Measurements from ENCODE around the gene CNBD2. TPM values are rescaled to one million over a fixed set of nuclear protein-coding genes. Genes with fewer than 3 reads are reported as not detected.
"Not testable (repeated sequence)": the region's sequence is repeated elsewhere in the genome, so short reads cannot be mapped to it uniquely, and the experiment has no call there.

The CNBD2 gene
- total and polyA plus RNA-seq, 10 of the 15 experiments (the other 5 are each of a cell fraction or from before 2014, with no cell fraction given), result 0.86 to 7.4 (median 4.6) TPM

DNA sequence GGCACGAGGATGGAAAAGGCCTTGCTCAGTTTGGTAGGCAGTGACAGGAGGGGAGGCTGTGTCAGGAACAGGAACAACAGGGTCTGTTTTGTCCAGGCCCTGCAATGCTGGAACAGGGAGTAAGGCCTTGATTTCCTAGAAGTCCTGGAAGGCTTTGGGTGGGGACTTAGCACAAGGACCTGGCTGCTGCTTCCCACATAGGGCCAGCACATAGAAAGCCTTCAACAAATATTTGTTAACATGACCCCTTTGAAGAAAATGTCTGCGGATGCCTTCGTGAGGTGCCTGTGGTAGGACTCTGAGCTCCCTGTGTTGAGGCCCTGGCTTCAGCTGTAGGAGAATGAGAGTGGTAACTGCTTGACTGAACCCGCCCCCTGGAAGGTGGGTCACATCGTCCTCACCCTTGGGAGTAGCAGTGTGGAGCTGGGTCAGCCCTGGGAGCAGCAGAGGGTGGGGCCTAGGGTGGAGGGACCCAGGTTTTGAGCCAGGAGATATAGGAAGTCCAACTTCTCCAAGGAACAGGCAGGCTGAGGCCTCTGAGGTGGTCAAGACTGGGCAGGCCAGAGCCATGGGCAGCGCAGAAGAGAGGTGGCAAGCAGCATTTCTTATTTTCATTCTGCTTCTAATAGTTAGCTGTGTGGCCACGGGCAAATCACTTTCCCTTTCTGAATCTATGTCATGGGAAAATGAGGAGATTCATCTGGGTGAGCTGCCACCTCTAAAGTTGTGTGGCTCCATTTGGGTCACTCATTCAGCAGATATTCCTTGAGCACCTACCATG lies 50.0 kb downstream of the CNBD2 start:
- CTCF ChIA-PET, result interaction anchor here (0.9 to 1.9 kb wide), 3 partner anchors 20 to 120 kb away, joined by 4 to 8 read pairs (median 6); no protein-coding TSS in a partner anchor
- H3K4me1 ChIP-seq (ENCODE audit: control insufficient read depth, insufficient read depth, low read length), result no peaks in the 10 kb centered on the region
- H3K9me3 ChIP-seq (replicated peaks; ENCODE audit: control insufficient read depth, insufficient read depth, low read length), result no peaks in the 10 kb centered on the region
- intact Hi-C loops (cut with micrococcal nuclease; ENCODE audit: unreplicated experiment), result no loop called here
- BruUV-seq (replicated peaks), result no TSS peak
- RAD21 ChIA-PET (ENCODE audit: unreplicated experiment), result no interaction called here
- no peak overlapping the region for H2AFZ ChIP-seq (ENCODE audit: control insufficient read depth, low read depth, low read length)
- H3K4me2 ChIP-seq (ENCODE audit: control insufficient read depth, insufficient read depth), result no peak overlapping the region
- no peak overlapping the region for H3K4me3 ChIP-seq
- no peaks in the 10 kb centered on the region for H3K36me3 ChIP-seq (ENCODE audit: control insufficient read depth in 2 of 2, insufficient read depth in 2 of 2, low read length in 1 of 2)
- ATAC-seq, result no peak
- no peaks in the 10 kb centered on the region for H4K20me1 ChIP-seq (ENCODE audit: control insufficient read depth, insufficient read depth)
- no peak for DNase-seq (ENCODE audit: low read depth, low spot score)
- no peaks in the 10 kb centered on the region for H3K79me2 ChIP-seq (ENCODE audit: control insufficient read depth, insufficient read depth, low read length)
- in situ Hi-C loops (cut with MboI), result no loop called here
- no peaks in the 10 kb centered on the region for H3K27me3 ChIP-seq (replicated peaks in 1 of 2; ENCODE audit: control insufficient read depth in 2 of 2, insufficient read depth in 2 of 2, low read length in 1 of 2)
- TF ChIP-seq RFX5 (IDR thresholded peaks at IDR 0.05; ENCODE audit: low read depth, low read length) (no peak), YY1 (IDR thresholded peaks at IDR 0.05; ENCODE audit: low read depth, low read length) (no peak), CHD2 (IDR thresholded peaks at IDR 0.05; ENCODE audit: borderline replicate concordance, low read depth, low read length) (no peak), SMARCA5 (IDR thresholded peaks at IDR 0.05) (no peak)
- H3K9ac ChIP-seq (ENCODE audit: control insufficient read depth, insufficient read depth, low read length), result no peak overlapping the region
- SMC1A ChIA-PET (ENCODE audit: uncharacterized antibody, unreplicated experiment), result interaction anchor here (0.9 to 1.6 kb wide), 4 partner anchors 24 to 120 kb away, joined by 3 read pairs; no protein-coding TSS in a partner anchor
- no peak overlapping the region for H3K27ac ChIP-seq (ENCODE audit: control insufficient read depth, insufficient read depth)
- FAIRE-seq, result no peak
- 39% methylated on average over 7 of the region's 7 CpGs for WGBS (ENCODE audit: insufficient coverage, insufficient replicate concordance, low lambda C conversion rate, missing lambda C conversion rate)
- POLR2A ChIA-PET, result no interaction called here

DNA sequence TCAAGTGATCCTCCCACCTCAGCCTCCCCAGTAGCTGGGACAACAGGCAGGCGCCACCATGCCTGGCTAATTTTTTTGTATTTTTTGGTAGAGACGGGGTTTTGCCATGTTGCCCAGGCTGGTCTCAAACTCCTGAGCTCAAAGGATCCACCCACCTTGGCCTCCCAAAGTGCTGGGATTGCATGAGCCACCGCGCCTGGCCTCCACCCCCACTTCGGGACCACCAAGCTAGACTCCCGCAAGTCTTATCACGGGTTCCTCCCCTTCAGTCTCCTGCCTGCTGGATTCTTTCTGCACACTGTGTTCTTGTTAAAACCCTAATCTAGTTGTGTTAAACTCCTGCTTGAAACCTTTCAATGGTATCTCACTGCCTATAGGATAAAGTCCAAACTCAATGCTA lies 57.7 kb downstream of the CNBD2 start:
- WGBS (ENCODE audit: insufficient coverage, insufficient replicate concordance, low lambda C conversion rate, missing lambda C conversion rate), result 76% methylated on average over 7 of the region's 7 CpGs
- H3K79me2 ChIP-seq (ENCODE audit: control insufficient read depth, insufficient read depth, low read length); ATAC-seq; H3K9ac ChIP-seq (ENCODE audit: control insufficient read depth, insufficient read depth, low read length); RAD21 ChIA-PET (ENCODE audit: unreplicated experiment); H3K27me3 ChIP-seq (replicated peaks in 1 of 2; ENCODE audit: control insufficient read depth in 2 of 2, insufficient read depth in 2 of 2, low read length in 1 of 2); H3K4me1 ChIP-seq (ENCODE audit: control insufficient read depth, insufficient read depth, low read length); H2AFZ ChIP-seq (ENCODE audit: control insufficient read depth, low read depth, low read length); BruUV-seq (replicated peaks); SMC1A ChIA-PET (ENCODE audit: uncharacterized antibody, unreplicated experiment); H3K27ac ChIP-seq (ENCODE audit: control insufficient read depth, insufficient read depth); intact Hi-C loops (cut with micrococcal nuclease; ENCODE audit: unreplicated experiment); in situ Hi-C loops (cut with MboI); H3K9me3 ChIP-seq (replicated peaks; ENCODE audit: control insufficient read depth, insufficient read depth, low read length); FAIRE-seq; H4K20me1 ChIP-seq (ENCODE audit: control insufficient read depth, insufficient read depth); H3K4me3 ChIP-seq; DNase-seq (ENCODE audit: low read depth, low spot score); H3K4me2 ChIP-seq (ENCODE audit: control insufficient read depth, insufficient read depth); H3K36me3 ChIP-seq (ENCODE audit: control insufficient read depth in 2 of 2, insufficient read depth in 2 of 2, low read length in 1 of 2): not testable (repeated sequence)
- ChIA-PET POLR2A (interaction anchor here (0.6 kb wide), 1 partner anchor 33 kb away, joined by 3 read pairs; no protein-coding TSS in a partner anchor), CTCF (interaction anchor here (1.3 to 1.4 kb wide), 2 partner anchors 15 to 33 kb away, joined by 3 to 5 read pairs; no protein-coding TSS in a partner anchor)

All from GM12878 (cell line).